ENCODE data around the gene INKA1.

Gene INKA1

GRCh38 chr3:49826016-49826415 lies 23.0 kb downstream of the INKA1 start:
- no peak overlapping the region for H3K27ac ChIP-seq
- TF ChIP-seq, protein P1, sequence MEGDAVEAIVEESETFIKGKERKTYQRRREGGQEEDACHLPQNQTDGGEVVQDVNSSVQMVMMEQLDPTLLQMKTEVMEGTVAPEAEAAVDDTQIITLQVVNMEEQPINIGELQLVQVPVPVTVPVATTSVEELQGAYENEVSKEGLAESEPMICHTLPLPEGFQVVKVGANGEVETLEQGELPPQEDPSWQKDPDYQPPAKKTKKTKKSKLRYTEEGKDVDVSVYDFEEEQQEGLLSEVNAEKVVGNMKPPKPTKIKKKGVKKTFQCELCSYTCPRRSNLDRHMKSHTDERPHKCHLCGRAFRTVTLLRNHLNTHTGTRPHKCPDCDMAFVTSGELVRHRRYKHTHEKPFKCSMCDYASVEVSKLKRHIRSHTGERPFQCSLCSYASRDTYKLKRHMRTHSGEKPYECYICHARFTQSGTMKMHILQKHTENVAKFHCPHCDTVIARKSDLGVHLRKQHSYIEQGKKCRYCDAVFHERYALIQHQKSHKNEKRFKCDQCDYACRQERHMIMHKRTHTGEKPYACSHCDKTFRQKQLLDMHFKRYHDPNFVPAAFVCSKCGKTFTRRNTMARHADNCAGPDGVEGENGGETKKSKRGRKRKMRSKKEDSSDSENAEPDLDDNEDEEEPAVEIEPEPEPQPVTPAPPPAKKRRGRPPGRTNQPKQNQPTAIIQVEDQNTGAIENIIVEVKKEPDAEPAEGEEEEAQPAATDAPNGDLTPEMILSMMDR (conservative IDR thresholded peaks at IDR 0.05): no peak

DNA sequence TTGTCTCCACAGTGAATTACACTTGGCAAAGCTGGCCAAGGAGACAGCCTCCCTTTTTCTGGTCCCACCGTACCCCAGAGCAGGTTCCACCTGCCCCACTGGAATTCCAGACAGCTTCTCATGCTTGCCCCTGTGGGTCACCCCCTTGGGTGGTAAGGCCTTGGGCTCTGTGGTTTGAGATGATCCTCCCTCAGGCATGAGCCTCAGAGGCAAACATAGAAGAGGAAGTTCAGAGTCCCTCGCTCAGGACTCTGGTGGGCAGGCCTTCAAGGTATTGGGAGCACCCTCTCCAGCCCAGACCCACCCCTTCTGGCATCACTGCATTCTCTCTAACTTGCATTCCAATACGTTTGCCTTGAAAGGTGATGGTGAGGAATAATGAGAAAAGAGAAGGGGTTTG lies 28.3 kb downstream of the INKA1 start:
- TF ChIP-seq, protein P1 (conservative IDR thresholded peaks at IDR 0.05): no peak
- no peak overlapping the region for H3K27ac ChIP-seq

- TF ChIP-seq, protein P1 (conservative IDR thresholded peaks at IDR 0.05): peak; percentile 98
- no peak overlapping the region for H3K27ac ChIP-seq
Measured at GRCh38 chr3:49839193-49839809, 36.2 kb downstream of the INKA1 start.

DNA sequence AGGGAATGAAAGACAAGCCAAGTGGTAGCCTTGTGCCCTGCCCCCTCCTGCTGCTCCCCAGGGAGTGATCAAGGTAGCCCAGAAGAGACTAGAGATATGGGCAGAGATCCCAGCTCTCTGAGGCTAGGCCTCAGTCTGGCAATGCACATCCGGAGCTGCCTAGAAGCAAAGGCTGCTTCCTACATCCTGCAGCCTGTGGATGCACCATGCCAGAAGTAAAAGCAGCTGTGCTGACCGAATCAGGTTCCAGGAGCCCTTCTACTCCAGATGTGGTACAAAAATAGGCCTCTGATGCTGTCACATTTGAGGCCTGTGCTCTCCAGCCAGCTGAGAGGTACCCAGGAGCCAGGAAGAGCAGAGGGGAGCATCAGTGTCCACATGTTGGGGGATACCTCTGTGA lies 37.3 kb downstream of the INKA1 start:
- TF ChIP-seq, protein P1 (conservative IDR thresholded peaks at IDR 0.05): no peak
- no peak overlapping the region for H3K27ac ChIP-seq

GRCh38 chr3:49841126-49841696 lies 38.1 kb downstream of the INKA1 start:
- no peak overlapping the region for H3K27ac ChIP-seq
- TF ChIP-seq, protein P1 (conservative IDR thresholded peaks at IDR 0.05): no peak

GRCh38 chr3:49841806-49842205 lies 38.7 kb downstream of the INKA1 start:
- TF ChIP-seq, protein P1 (conservative IDR thresholded peaks at IDR 0.05): no peak
- no peak overlapping the region for H3K27ac ChIP-seq

- TF ChIP-seq, protein P1 (conservative IDR thresholded peaks at IDR 0.05): no peak
- H3K27ac ChIP-seq: no peak overlapping the region
Measured at GRCh38 chr3:49842843-49843517, 39.9 kb downstream of the INKA1 start.

All from VCaP (cell line).